Kidney epithelial cell (primary cell): ENCODE data around the gene BCAN. TPM values are rescaled to one million over a fixed set of nuclear protein-coding genes. Genes with fewer than 3 reads are reported as not detected.

ENCODE experiments used
- DNase-seq: peaks from one replicate; pipeline ENCODE4 v3.0.0-alpha.2; 2010; ENCODE audit warnings: low read depth
- H3K27me3 ChIP-seq: 2 replicates; pipeline ENCODE4 v1.6.0; 2011; ENCODE audit warnings: low read length; ENCODE audit not compliant: control insufficient read depth, insufficient read depth
- H3K36me3 ChIP-seq: 2 replicates; pipeline ENCODE4 v1.5.1; 2011; ENCODE audit warnings: low read length; ENCODE audit not compliant: control insufficient read depth, insufficient read depth
- H3K4me3 ChIP-seq: 2 replicates; pipeline ENCODE4 v1.5.1; 2011; ENCODE audit warnings: low read depth, mild to moderate bottlenecking, control low read depth, low read length
- CTCF ChIP-seq: IDR thresholded peaks from 2 replicates; pipeline ENCODE4 v1.5.1; 2011; ENCODE audit warnings: mild to moderate bottlenecking, moderate library complexity, low read length, control low read depth, inconsistent platforms; ENCODE audit not compliant: insufficient read depth, poor library complexity, severe bottlenecking
- total RNA-seq: library from RNA; depleted of rRNA; stranded (reverse); fragments of >200 nt; gene quantifications from 2 replicates; pipeline ENCODE4 v1.2.3, GENCODE V29; 2015

The BCAN gene
- total RNA-seq, 1 donor from 2014 or later: 0.17 TPM

DNA sequence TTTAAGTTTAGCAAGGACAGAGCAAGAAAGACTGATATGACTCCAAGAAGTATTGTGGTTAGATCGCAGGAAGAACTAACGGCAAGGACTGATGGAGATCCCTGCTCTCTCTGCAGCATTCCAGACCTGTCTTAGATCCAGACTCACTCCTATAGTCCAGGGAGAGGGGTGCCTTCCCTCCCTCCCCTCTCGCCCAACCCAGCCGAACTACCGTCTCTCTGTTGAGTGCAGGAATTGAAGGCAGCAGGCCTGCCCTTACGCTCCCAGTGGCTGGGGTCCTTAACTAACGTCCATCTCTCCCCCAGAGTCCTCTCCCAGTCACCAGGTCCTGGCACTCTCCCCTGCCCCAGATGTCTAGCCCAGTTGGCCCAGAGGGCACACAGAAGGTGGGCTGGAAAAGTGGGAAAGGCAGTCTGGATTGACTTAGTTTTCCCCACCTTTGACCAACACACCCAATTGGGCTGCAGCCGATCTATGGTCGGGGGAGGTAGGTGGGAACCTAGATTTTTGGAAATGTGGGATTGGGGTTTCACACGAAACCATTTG, 62.3 kb downstream of the BCAN start:
- no peak for TF ChIP-seq CTCF
- DNase-seq: no peak
- peaks cover 2% of the 10 kb centered on the region for H3K36me3 ChIP-seq
- H3K4me3 ChIP-seq: peak overlapping the region; percentile 31
- H3K27me3 ChIP-seq: no peaks in the 10 kb centered on the region

DNA sequence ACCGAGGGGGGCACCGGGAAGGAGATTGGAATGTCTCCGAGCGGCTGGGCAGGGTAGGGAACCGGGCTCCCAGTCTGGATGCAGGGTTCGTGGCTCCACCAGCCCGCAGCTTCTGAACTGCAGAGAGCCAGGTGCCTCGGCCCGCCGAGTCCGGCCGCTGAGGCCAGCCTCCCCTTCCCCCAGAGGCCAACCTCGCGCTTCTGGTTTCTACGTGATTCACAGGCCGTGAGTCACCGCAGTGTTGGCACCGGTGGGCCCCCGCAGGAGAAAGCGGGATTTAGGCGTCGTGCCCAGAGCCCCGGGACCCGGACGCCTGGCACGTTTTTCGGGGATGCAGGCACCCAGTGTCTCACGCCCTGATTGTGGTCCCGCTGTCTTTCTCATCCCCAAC, 63.0 kb downstream of the BCAN start:
- Histone ChIP-seq H3K27me3 (no peaks in the 10 kb centered on the region), H3K36me3 (peaks cover 2% of the 10 kb centered on the region), H3K4me3 (peak overlapping the region; percentile 31)
- TF ChIP-seq CTCF: no peak
- DNase-seq: no peak

DNA sequence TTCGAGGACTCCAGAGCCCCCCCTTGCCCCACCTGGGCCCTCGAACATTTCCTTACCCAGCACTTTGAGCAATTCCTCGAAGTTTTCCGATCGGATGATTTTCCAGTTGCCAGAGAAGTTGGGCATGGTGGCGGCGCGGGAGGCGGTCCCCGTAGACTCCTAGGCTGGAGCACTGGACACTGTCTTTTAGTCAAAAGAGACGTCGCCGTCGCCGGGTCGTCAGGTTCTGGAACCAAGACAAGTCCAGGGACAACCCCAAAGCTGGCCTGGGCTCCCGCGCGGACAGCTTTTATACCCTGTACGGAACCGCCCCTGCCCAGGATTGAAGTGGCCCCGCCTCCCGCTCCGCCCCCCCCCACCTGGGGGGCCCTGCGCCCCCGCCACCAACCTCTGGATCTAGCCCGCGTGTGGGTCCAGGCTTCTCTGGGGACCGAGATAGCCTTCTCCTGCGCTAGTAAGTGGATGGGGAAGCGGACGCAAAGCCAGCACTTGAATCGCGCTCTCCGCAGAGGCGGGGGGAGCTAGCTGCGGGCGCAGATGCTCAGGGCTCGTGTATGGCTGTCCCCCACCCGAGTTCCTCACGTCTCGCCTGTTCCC, 63.5 kb downstream of the BCAN start, which contains the start of gene CRABP2:
Gene CRABP2, minus strand, starts transcription at position 263 of the 597 bp plus-strand sequence. Its CDS starts 137 bp downstream, at position 126.
- no peak for DNase-seq
- TF ChIP-seq CTCF: no peak
- Histone ChIP-seq H3K27me3 (no peaks in the 10 kb centered on the region), H3K36me3 (no peaks in the 10 kb centered on the region), H3K4me3 (peak within 1 kb of the TSS; percentile 31)

GRCh38 chr1:156705918-156706656, 64.2 kb downstream of the BCAN start:
- Histone ChIP-seq H3K36me3 (no peaks in the 10 kb centered on the region), H3K27me3 (no peaks in the 10 kb centered on the region), H3K4me3 (peak overlapping the region; percentile 31)
- TF ChIP-seq CTCF: peak; percentile 91
- DNase-seq: no peak

DNA sequence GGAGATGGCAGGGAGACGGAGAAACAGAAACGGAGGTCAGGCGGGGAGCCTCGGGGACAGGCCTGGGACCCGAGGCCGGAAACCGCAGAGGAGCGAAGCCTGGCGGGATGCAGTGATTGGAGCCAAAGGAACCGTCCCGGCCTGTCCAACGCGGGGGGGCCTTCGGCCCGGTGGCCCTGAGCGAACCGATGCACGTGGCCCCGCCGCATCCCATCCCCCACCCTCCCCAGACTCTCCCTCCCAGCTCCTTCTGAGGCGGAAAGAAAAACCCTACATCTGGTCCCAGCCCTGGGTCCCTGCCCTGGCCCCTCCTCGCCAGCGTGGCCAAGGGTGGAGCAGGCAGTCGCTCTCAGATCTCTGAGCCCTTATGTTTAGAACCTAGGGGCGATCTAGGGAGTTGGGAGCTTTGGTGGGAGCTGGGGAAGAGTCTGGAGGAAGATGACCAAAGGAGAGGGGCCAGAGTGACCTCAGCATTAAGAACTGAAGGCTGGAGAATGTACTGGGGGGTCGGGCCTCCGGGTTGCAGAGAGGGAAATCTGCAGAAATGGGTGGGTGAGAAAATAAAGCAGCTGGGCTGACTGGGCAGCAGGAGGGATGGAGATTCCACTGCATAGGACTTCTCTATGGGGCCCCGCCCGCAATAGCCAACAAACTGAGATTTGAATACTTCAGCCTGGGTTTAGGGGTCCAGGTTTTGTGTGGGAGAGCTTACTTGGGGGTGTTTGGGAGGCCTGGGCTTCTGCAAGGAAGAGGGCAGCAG, 64.9 kb downstream of the BCAN start:
- no peak for DNase-seq
- no peak for TF ChIP-seq CTCF
- H3K4me3 ChIP-seq: peak overlapping the region; percentile 21

More for the DNA sequence above, 64.9 kb downstream of the BCAN start:
- Histone ChIP-seq H3K27me3 (no peaks in the 10 kb centered on the region), H3K36me3 (no peaks in the 10 kb centered on the region)
